HCT116 (cell line): ENCODE measurements around the gene MAML3.

ENCODE experiments used
- EZH2 ChIP-seq: fragments of 200-600 bp; sonication (generic); IDR thresholded peaks from 2 replicates; pipeline ENCODE4 v1.6.1; 2017; ENCODE audit warnings: antibody characterized with exemption, mixed run types
- EZH2phosphoT487 ChIP-seq: fragments of 200-600 bp; IDR thresholded peaks from 2 replicates; pipeline ENCODE4 v1.6.1; 2018; ENCODE audit warnings: antibody characterized with exemption, borderline replicate concordance
- JUND ChIP-seq: IDR thresholded peaks from 2 replicates; pipeline ENCODE4 v1.6.1; 2012
- MAX ChIP-seq: IDR thresholded peaks from 2 replicates; pipeline ENCODE4 v1.6.1; 2012
- RAD21 ChIP-seq: IDR thresholded peaks from 2 replicates; pipeline ENCODE4 v1.6.1; 2012; ENCODE audit warnings: low read depth, mild to moderate bottlenecking
- SIN3A ChIP-seq: IDR thresholded peaks from 2 replicates; pipeline ENCODE4 v1.6.1; 2012; ENCODE audit warnings: low read depth
- SP1 ChIP-seq: IDR thresholded peaks from 2 replicates; pipeline ENCODE4 v1.6.1; 2012; ENCODE audit warnings: low read depth
- SRF ChIP-seq: IDR thresholded peaks from 2 replicates; pipeline ENCODE4 v1.6.1; 2012; ENCODE audit warnings: low read depth
- TCF7L2 ChIP-seq: IDR thresholded peaks from 2 replicates; pipeline ENCODE4 v1.7.0; 2011; ENCODE audit warnings: borderline replicate concordance, inconsistent platforms; ENCODE audit not compliant: insufficient read depth, insufficient read length; ENCODE audit errors: extremely low read depth
- YY1 ChIP-seq: IDR thresholded peaks from 2 replicates; pipeline ENCODE4 v1.6.1; 2011; ENCODE audit warnings: low read length, low read depth, moderate library complexity, mild to moderate bottlenecking; ENCODE audit not compliant: insufficient replicate concordance; ENCODE audit errors: extremely low read depth
- TF ChIP-seq, protein P1 (sequence below), 3 experiments: fragments of 200-600 bp in 1 of 3; sonication (generic) in 1 of 3; IDR thresholded peaks in 2 of 3; conservative IDR thresholded peaks in 1 of 3; 2 replicates each; pipeline ENCODE4 v1.5.1; 2012 to 2017; ENCODE audit warnings: low read depth in 2 of 3, low read length in 2 of 3, antibody characterized with exemption in 1 of 3, borderline replicate concordance in 1 of 3, control low read depth in 1 of 3, mild to moderate bottlenecking in 1 of 3, mixed read lengths in 1 of 3, mixed run types in 1 of 3, moderate library complexity in 1 of 3; ENCODE audit not compliant: insufficient read depth in 1 of 3

GRCh38 chr4:139720806-139721205 is 433.2 kb downstream of the MAML3 start:
- no peak for TF ChIP-seq TCF7L2
- no peak for TF ChIP-seq MAX
- no peak for TF ChIP-seq SRF
- TF ChIP-seq, protein P1, sequence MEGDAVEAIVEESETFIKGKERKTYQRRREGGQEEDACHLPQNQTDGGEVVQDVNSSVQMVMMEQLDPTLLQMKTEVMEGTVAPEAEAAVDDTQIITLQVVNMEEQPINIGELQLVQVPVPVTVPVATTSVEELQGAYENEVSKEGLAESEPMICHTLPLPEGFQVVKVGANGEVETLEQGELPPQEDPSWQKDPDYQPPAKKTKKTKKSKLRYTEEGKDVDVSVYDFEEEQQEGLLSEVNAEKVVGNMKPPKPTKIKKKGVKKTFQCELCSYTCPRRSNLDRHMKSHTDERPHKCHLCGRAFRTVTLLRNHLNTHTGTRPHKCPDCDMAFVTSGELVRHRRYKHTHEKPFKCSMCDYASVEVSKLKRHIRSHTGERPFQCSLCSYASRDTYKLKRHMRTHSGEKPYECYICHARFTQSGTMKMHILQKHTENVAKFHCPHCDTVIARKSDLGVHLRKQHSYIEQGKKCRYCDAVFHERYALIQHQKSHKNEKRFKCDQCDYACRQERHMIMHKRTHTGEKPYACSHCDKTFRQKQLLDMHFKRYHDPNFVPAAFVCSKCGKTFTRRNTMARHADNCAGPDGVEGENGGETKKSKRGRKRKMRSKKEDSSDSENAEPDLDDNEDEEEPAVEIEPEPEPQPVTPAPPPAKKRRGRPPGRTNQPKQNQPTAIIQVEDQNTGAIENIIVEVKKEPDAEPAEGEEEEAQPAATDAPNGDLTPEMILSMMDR (IDR thresholded peaks at IDR 0.05 in 2 of 3, conservative IDR thresholded peaks at IDR 0.05 in 1 of 3; ENCODE audit: borderline replicate concordance in 1 of 3, insufficient read depth in 1 of 3, low read depth in 2 of 3, low read length in 2 of 3), result no peak
- no peak for TF ChIP-seq RAD21
- no peak for TF ChIP-seq EZH2
- TF ChIP-seq YY1, result no peak
- no peak for TF ChIP-seq JUND
- no peak for TF ChIP-seq EZH2phosphoT487
- TF ChIP-seq SP1, result no peak
- no peak for TF ChIP-seq SIN3A
